Measurements from ENCODE around the gene NEURL1B. TPM values are rescaled to one million over a fixed set of nuclear protein-coding genes. Genes with fewer than 3 reads are reported as not detected.
A peak's percentile ranks its signal among the peaks of the same experiment; 100 is the strongest.

NEURL1B gene
- total RNA-seq, 6 experiments from 2014 or later, result 4.9 to 9.8 (median 6.4) TPM

DNA sequence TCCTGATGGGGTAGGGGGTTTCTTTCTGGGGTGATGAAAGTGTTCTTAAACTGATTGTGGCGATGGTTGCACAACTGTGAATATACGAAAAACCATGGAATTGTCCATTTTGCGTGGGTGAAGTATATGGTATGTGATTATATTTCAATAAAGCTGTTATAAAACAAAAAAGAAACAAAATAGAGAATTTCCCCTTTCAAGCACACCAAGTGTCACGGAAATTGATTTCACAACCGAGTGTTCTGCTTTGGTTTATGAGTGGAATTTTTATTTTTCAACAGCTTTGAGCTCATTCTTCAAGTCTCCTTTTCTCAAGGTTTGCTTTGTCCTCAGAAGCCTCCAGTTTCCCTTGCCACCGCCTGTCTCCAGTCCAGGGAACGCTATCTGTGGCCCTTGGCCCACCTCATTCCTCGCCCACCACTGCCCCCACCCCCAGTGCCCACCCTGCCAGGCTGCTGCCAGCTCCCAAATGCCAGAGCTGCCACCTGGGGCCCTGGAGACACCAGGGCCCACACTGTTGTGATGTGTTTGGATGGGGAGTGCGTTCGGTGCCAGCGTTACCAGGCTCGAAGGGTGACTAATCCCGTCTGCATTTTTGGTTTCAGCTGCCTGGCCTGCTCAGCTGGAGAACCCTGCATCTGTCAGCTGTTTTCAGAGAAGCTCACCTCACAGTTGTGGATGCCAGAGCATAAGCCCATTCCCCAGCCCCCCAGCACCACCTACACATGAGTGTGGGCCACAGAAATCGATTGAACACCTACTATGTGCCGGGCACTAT, 99.6 kb downstream of the NEURL1B start:
- Histone ChIP-seq H3K27ac (peak overlapping the region in 1 of 3 donors; percentile 29), H3K36me3 (no peaks in the 10 kb centered on the region), H3K9me3 (no peaks in the 10 kb centered on the region), H3K4me3 (no peak overlapping the region), H3K4me1 (no peaks in the 10 kb centered on the region), H3K27me3 (no peaks in the 10 kb centered on the region)
- intact Hi-C loops (cut with DNase I), result no loop called here
- DNase-seq (no peak), ATAC-seq (peak in 3 of 4 donors; percentile 39 to 61 (median 41))
- 62% methylated on average over 11 of the region's 15 CpGs for WGBS (ENCODE audit: insufficient coverage, low coverage, low lambda C conversion rate, missing lambda C conversion rate)
- TF ChIP-seq, protein P1, sequence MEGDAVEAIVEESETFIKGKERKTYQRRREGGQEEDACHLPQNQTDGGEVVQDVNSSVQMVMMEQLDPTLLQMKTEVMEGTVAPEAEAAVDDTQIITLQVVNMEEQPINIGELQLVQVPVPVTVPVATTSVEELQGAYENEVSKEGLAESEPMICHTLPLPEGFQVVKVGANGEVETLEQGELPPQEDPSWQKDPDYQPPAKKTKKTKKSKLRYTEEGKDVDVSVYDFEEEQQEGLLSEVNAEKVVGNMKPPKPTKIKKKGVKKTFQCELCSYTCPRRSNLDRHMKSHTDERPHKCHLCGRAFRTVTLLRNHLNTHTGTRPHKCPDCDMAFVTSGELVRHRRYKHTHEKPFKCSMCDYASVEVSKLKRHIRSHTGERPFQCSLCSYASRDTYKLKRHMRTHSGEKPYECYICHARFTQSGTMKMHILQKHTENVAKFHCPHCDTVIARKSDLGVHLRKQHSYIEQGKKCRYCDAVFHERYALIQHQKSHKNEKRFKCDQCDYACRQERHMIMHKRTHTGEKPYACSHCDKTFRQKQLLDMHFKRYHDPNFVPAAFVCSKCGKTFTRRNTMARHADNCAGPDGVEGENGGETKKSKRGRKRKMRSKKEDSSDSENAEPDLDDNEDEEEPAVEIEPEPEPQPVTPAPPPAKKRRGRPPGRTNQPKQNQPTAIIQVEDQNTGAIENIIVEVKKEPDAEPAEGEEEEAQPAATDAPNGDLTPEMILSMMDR (IDR thresholded peaks at IDR 0.05), result no peak
- no peak for TF ChIP-seq POLR2A (IDR thresholded peaks at IDR 0.05)

Small RNA genes within 50 kb of the gene (microRNA-seq; reads per million reads assigned to microRNA genes)
- gene MIR5003, result 0.58 to 0.64 reads per million in 2 donors

Small RNA genes within 50 kb of the gene (small RNA-seq; reads per million reads assigned to genes)
- gene AC027309.2 (0 reads per million in 2 experiments), gene MIR5003 (0 reads per million in 2 experiments)

Other genes with a start within 250 kb of the NEURL1B start
- 1 to 10 TPM; 2.5 to 6.8 (median 5.2) TPM for gene SH3PXD2B, start 186.7 kb upstream of the NEURL1B start, total RNA-seq
- 100 to 1,000 TPM; 106 to 407 (median 232) TPM for gene DUSP1, start 129.9 kb downstream of the NEURL1B start, total RNA-seq
- gene ERGIC1, start 193.0 kb downstream of the NEURL1B start, total RNA-seq, result 100 to 1,000 TPM; 103 to 264 (median 154) TPM

Data from right lobe of liver (tissue), 6 donors.